Stimulated activated CD8-positive, alpha-beta memory T cell treated with anti-CD3 and anti-CD28 coated beads, Interleukin-2, amount 100 ng/mL, for 48 hours (primary cell): ENCODE results near the gene NTM.
A peak's percentile ranks its signal among the peaks of the same experiment; 100 is the strongest.

Source experiments
- DNase-seq, 2 donors: peaks; one replicate each; pipeline ENCODE4 v3.0.0-alpha.2; 2020; ENCODE audit warnings: low read depth in 2 of 2

The NTM gene

GRCh38 chr11:131687291-131688047, 317.1 kb downstream of the NTM start:
- no peak for DNase-seq

GRCh38 chr11:131688048-131688693, 317.8 kb downstream of the NTM start:
- DNase-seq: peak; percentile 20 to 42

DNA sequence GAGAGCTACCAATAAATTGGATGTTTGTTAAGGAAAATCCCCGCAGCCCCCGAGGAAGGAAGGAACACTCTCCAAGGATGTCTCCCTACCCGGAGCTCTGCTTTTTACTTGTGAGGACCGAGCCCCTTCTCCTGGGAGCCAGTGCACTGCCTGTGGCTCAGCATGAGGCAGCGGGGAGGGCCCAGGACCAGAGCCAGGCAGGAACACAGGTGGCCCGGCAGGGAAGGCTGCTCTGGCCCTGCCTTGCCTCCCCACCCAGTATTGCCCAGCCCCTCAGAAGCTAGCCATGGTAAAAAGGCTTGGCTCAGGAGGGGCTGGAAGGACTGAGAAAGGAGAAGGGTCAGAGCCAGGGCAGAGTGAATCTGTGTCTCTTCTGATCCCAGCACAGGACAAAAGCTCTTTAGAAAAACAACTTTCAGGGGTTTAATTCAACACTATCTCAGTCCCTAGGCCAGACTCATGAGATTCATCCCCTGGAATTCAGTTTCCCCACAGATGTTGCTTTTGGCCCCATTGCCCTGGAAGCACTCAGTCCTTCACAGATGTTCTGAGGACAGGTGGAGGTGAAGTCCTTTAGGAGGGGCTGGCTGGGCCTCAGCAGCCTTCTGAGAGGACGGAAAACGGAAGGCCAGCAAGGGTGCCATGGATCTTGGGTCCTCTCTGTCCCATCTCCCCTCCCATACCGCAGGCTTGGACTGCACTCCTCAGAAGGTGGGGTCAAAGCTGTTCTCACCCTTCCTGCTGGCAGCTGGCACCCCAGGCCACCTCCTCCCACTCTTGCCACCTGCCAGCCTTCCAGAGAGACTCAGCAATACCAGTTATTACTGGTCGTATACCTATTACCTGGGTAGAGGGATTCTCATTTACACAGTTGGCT, 318.9 kb downstream of the NTM start:
- no peak for DNase-seq

- DNase-seq: no peak
Measured at GRCh38 chr11:131690362-131690761, 319.9 kb downstream of the NTM start.

GRCh38 chr11:131690776-131691175, 320.4 kb downstream of the NTM start:
- no peak for DNase-seq

GRCh38 chr11:131691181-131692041, 321.0 kb downstream of the NTM start:
- DNase-seq: peak; percentile 14 to 17

DNA sequence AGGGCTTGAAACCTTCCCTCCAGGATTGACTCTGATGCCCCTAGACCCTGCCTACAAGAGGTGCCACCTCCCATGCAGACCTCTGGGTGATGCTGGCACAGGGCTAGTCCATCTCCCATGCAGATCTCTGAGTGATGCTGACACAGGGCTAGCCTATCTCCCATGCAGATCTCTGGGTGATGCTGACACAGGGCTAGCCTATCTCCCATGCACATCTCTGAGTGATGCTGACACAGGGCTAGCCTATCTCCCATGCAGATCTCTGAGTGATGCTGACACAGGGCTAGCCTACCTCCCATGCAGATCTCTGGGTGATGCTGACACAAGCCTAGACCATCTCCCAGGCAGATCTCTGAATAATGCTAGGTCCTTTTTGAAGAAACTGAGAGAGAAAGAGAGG, 321.7 kb downstream of the NTM start:
- no peak for DNase-seq

GRCh38 chr11:131692961-131693360, 322.5 kb downstream of the NTM start:
- DNase-seq: no peak

DNA sequence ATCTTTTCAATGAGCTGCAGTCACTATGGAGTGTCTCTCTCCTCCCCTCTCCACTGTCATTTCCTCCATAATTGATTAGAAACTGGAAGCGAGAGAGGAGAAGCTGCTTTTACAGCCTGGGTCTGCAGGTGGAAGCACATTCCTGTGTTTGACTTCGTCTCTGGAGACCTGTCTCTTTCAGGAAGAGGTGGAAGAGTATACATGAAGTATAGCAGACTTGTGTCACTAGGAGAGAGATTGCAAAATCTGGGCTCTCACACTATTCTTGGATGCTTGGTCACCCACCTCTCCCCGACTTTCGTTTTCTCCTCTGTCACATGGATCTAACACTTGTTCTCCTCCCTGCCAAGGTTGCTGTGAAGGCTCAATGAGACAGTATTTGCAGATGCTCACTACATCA, 323.3 kb downstream of the NTM start:
- no peak for DNase-seq

GRCh38 chr11:131694526-131695424, 324.4 kb downstream of the NTM start:
- peak; percentile 43 to 59 for DNase-seq

GRCh38 chr11:131695889-131696429, 325.5 kb downstream of the NTM start:
- no peak for DNase-seq

DNA sequence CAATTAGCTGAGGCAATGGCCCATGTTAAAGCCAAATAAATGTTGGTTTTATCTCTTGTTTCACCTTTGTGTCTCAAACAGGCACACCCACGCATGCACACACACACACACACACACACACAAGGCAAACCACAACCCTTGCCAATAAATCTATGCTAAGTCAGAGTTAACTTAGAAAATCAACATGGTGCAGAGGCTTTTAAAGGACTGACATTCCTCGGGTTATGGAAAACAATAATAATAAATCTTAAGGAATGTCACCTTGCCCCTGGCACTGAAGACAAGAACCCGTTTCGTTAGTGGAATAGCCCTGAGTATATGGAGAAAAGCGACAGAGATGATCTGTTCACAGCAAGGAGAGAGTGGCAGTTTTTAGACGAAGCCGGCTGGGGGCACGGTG, 326.3 kb downstream of the NTM start:
- DNase-seq: no peak

- DNase-seq: no peak
Measured at GRCh38 chr11:131703311-131703710, 332.9 kb downstream of the NTM start.

- no peak for DNase-seq
Measured at GRCh38 chr11:131704682-131705081, 334.3 kb downstream of the NTM start.

- no peak for DNase-seq
Measured at GRCh38 chr11:131710511-131710910, 340.1 kb downstream of the NTM start.

DNA sequence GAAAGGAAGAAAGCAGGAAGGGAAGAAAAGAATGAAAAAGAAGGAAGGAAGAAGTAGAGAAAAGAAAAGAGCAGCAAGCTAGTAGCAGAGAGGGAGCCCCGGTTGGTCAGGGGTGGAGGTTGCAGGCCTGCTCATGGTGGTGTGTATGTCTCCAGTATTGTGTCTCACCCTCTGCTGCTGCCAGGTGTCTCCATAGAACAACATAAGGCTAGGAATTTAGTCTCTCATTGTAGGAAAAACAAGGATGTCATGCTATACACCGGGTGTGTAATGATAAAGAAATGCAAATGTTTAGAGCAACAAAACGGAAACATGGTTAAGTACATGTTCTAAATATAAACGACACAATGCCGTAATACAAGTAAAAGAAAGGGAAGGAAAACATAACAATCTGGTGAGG, 342.5 kb downstream of the NTM start:
- DNase-seq: no peak

- no peak for DNase-seq
Measured at GRCh38 chr11:131713529-131714134, 343.2 kb downstream of the NTM start.

- no peak for DNase-seq
Measured at GRCh38 chr11:131717616-131718015, 347.2 kb downstream of the NTM start.

GRCh38 chr11:131723088-131723487, 352.7 kb downstream of the NTM start:
- no peak for DNase-seq
